SK-N-SH treated with all-trans-retinoic acid at 6 μM for 48 hours (cell line): ENCODE data around the gene DHDDS.

Experiments
- ATAC-seq: fragments of 200-7000 bp; cut with Tn5 transposase; 3 replicates; pipeline ENCODE4 v1.9.1; 2020; ENCODE audit warnings: mild to moderate bottlenecking, moderate library complexity
- ARNTL ChIP-seq: fragments of 450-650 bp; formaldehyde crosslinking; IDR thresholded peaks from 2 replicates; pipeline ENCODE4 v1.5.0; 2020; ENCODE audit warnings: low read depth, mild to moderate bottlenecking, moderate library complexity, borderline replicate concordance
- BACH2 ChIP-seq: fragments of 250-450 bp; sonication (Bioruptor Pico); IDR thresholded peaks from 2 replicates; pipeline ENCODE4 v1.9.0; 2021; ENCODE audit warnings: mild to moderate bottlenecking, borderline replicate concordance
- CSDC2 ChIP-seq: fragments of 250-450 bp; sonication (Bioruptor Pico); IDR thresholded peaks from 2 replicates; pipeline ENCODE4 v1.5.0; 2020; ENCODE audit warnings: mild to moderate bottlenecking, moderate library complexity
- ESRRG ChIP-seq: fragments of 250-450 bp; sonication (Bioruptor Pico); IDR thresholded peaks from 2 replicates; pipeline ENCODE4 v1.6.1; 2021; ENCODE audit warnings: mild to moderate bottlenecking
- GLIS3 ChIP-seq: fragments of 250-450 bp; sonication (Bioruptor Pico); IDR thresholded peaks from 2 replicates; pipeline ENCODE4 v1.5.0; 2020; ENCODE audit warnings: mild to moderate bottlenecking, moderate library complexity
- ISL1 ChIP-seq: fragments of 250-450 bp; sonication (Bioruptor Pico); IDR thresholded peaks from 2 replicates; pipeline ENCODE4 v2.1.2; 2022; ENCODE audit warnings: mild to moderate bottlenecking, moderate library complexity
- OSR1 ChIP-seq: fragments of 250-450 bp; sonication (Bioruptor Pico); IDR thresholded peaks from 2 replicates; pipeline ENCODE4 v1.8.0; 2022; ENCODE audit warnings: moderate library complexity, mild to moderate bottlenecking, inconsistent platforms
- POU6F1 ChIP-seq: fragments of 250-450 bp; sonication (Bioruptor Pico); IDR thresholded peaks from 2 replicates; pipeline ENCODE4 v1.8.0; 2021; ENCODE audit warnings: low read depth, mild to moderate bottlenecking, moderate library complexity, borderline replicate concordance
- PPARA ChIP-seq: fragments of 250-450 bp; sonication (Bioruptor Pico); IDR thresholded peaks from 2 replicates; pipeline ENCODE4 v1.5.0; 2020; ENCODE audit warnings: mild to moderate bottlenecking, borderline replicate concordance
- RARB ChIP-seq: fragments of 250-450 bp; sonication (Bioruptor Pico); IDR thresholded peaks from 2 replicates; pipeline ENCODE4 v1.8.0; 2021; ENCODE audit warnings: mild to moderate bottlenecking, moderate library complexity
- SNAI2 ChIP-seq: fragments of 250-450 bp; sonication (Bioruptor Pico); IDR thresholded peaks from 2 replicates; pipeline ENCODE4 v1.5.0; 2020; ENCODE audit warnings: mild to moderate bottlenecking, moderate library complexity
- TCF4 ChIP-seq: fragments of 250-450 bp; sonication (Bioruptor Pico); IDR thresholded peaks from 2 replicates; pipeline ENCODE4 v1.8.0; 2021; ENCODE audit warnings: mild to moderate bottlenecking, moderate library complexity, borderline replicate concordance
- TOX ChIP-seq: fragments of 250-450 bp; sonication (Bioruptor Pico); IDR thresholded peaks from 2 replicates; pipeline ENCODE4 v1.8.0; 2021; ENCODE audit warnings: mild to moderate bottlenecking, moderate library complexity, borderline replicate concordance
- TSHZ2 ChIP-seq: fragments of 250-450 bp; sonication (Bioruptor Pico); IDR thresholded peaks from 2 replicates; pipeline ENCODE4 v1.5.0; 2020; ENCODE audit warnings: mild to moderate bottlenecking, moderate library complexity
- ZC3H10 ChIP-seq: fragments of 250-450 bp; sonication (Bioruptor Pico); IDR thresholded peaks from 2 replicates; pipeline ENCODE4 v1.5.1; 2021; ENCODE audit warnings: mild to moderate bottlenecking, moderate library complexity
- ZFP3 ChIP-seq: fragments of 250-450 bp; sonication (Bioruptor Pico); IDR thresholded peaks from 2 replicates; pipeline ENCODE4 v1.5.0; 2020; ENCODE audit warnings: mild to moderate bottlenecking, moderate library complexity
- ZFP30 ChIP-seq: fragments of 450-650 bp; formaldehyde crosslinking; IDR thresholded peaks from 2 replicates; pipeline ENCODE4 v1.5.0; 2022; ENCODE audit warnings: mild to moderate bottlenecking, moderate library complexity
- ZNF565 ChIP-seq: fragments of 450-650 bp; formaldehyde crosslinking; conservative IDR thresholded peaks from 2 replicates; pipeline ENCODE4 v1.5.0; 2020; ENCODE audit warnings: low read depth, mild to moderate bottlenecking, moderate library complexity
- ZNF70 ChIP-seq: fragments of 450-650 bp; formaldehyde crosslinking; IDR thresholded peaks from 2 replicates; pipeline ENCODE4 v1.5.0; 2020; ENCODE audit warnings: mild to moderate bottlenecking, moderate library complexity
- ZNF8 ChIP-seq: fragments of 450-650 bp; formaldehyde crosslinking; IDR thresholded peaks from 2 replicates; pipeline ENCODE4 v1.5.0; 2020; ENCODE audit warnings: mild to moderate bottlenecking, moderate library complexity
- TF ChIP-seq, protein P1 (sequence below): fragments of 250-450 bp; sonication (Bioruptor Pico); IDR thresholded peaks from 2 replicates; pipeline ENCODE4 v1.5.1; 2020; ENCODE audit warnings: low read depth, mild to moderate bottlenecking, moderate library complexity
- TF ChIP-seq, protein P2 (sequence below): fragments of 250-450 bp; sonication (Bioruptor Pico); IDR thresholded peaks from 2 replicates; pipeline ENCODE4 v1.8.0; 2020; ENCODE audit warnings: mild to moderate bottlenecking, moderate library complexity, borderline replicate concordance
- TF ChIP-seq, protein P3 (sequence below): fragments of 250-450 bp; sonication (Bioruptor Pico); IDR thresholded peaks from 2 replicates; pipeline ENCODE4 v1.5.1; 2021; ENCODE audit warnings: mild to moderate bottlenecking, moderate library complexity

Gene DHDDS

DNA sequence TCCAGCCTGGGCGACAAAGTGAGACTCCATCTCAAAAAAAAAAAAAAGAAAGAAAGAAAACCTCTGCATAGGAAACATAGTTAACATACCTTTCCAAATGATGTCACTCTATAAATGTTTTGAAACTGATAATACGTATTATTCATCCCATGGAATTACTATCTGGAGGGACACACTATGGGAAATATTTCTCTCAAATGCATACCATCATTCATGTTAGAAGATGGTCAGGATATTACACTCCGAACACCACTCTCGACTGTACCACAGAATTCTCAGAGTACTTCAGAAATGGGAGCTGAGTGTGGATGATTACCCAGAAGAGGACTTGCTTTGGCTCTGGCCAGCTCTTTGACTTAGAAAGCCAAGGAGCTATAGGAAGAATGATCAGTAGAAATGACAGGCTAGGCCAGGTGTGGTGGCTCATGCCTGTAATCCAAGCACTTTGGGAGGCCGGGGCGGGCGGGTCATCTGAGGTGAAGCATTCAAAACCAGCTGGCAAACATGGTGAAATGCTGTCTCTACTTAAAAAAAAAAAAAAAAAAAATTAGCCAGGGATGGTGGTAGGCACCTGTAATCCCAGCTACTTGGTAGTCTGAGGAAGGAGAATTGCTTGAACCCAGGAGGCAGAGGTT is 26.7 kb upstream of the DHDDS start:
- TF ChIP-seq ISL1 (CRISPR knock-in tag), result peak; percentile 39
- TF ChIP-seq ZFP3, result no peak
- ATAC-seq, result peak; percentile 50; the same call in 2 of the 3 replicates

GRCh38 chr1:26408604-26409003 is 23.5 kb upstream of the DHDDS start:
- ATAC-seq, result peak; percentile 84
- TF ChIP-seq ZC3H10, result peak; percentile 59; the same call in 1 of the 2 replicates
- no peak for TF ChIP-seq BACH2 (CRISPR knock-in tag)
- no peak for TF ChIP-seq RARB (CRISPR knock-in tag)
- TF ChIP-seq ZNF8 (CRISPR knock-in tag), result no peak
- TF ChIP-seq TSHZ2 (CRISPR knock-in tag), result peak; percentile 89
- TF ChIP-seq OSR1 (CRISPR knock-in tag), result 0 out of 2 replicates have a peak, but pooled peaks have one; percentile 80
- 0 out of 2 replicates have a peak, but pooled peaks have one; percentile 30 for TF ChIP-seq ARNTL
- no peak for TF ChIP-seq ZNF70
- peak; percentile 88 for TF ChIP-seq ZFP3
- peak; percentile 62; the same call in 1 of the 2 replicates for TF ChIP-seq PPARA (CRISPR knock-in tag)
- TF ChIP-seq ISL1 (CRISPR knock-in tag), result peak; percentile 61; the same call in 1 of the 2 replicates
- TF ChIP-seq ZFP30 (CRISPR knock-in tag), result peak; percentile 57
- peak; percentile 98 for TF ChIP-seq SNAI2
- TF ChIP-seq, protein P1, sequence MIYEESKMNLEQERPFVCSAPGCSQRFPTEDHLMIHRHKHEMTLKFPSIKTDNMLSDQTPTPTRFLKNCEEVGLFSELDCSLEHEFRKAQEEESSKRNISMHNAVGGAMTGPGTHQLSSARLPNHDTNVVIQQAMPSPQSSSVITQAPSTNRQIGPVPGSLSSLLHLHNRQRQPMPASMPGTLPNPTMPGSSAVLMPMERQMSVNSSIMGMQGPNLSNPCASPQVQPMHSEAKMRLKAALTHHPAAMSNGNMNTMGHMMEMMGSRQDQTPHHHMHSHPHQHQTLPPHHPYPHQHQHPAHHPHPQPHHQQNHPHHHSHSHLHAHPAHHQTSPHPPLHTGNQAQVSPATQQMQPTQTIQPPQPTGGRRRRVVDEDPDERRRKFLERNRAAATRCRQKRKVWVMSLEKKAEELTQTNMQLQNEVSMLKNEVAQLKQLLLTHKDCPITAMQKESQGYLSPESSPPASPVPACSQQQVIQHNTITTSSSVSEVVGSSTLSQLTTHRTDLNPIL (CRISPR knock-in tag), result 0 out of 2 replicates have a peak, but pooled peaks have one; percentile 41
- TF ChIP-seq ESRRG (CRISPR knock-in tag), result no peak
- TF ChIP-seq, protein P2, sequence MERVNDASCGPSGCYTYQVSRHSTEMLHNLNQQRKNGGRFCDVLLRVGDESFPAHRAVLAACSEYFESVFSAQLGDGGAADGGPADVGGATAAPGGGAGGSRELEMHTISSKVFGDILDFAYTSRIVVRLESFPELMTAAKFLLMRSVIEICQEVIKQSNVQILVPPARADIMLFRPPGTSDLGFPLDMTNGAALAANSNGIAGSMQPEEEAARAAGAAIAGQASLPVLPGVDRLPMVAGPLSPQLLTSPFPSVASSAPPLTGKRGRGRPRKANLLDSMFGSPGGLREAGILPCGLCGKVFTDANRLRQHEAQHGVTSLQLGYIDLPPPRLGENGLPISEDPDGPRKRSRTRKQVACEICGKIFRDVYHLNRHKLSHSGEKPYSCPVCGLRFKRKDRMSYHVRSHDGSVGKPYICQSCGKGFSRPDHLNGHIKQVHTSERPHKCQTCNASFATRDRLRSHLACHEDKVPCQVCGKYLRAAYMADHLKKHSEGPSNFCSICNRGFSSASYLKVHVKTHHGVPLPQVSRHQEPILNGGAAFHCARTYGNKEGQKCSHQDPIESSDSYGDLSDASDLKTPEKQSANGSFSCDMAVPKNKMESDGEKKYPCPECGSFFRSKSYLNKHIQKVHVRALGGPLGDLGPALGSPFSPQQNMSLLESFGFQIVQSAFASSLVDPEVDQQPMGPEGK (CRISPR knock-in tag), result no peak
- TF ChIP-seq, protein P3, sequence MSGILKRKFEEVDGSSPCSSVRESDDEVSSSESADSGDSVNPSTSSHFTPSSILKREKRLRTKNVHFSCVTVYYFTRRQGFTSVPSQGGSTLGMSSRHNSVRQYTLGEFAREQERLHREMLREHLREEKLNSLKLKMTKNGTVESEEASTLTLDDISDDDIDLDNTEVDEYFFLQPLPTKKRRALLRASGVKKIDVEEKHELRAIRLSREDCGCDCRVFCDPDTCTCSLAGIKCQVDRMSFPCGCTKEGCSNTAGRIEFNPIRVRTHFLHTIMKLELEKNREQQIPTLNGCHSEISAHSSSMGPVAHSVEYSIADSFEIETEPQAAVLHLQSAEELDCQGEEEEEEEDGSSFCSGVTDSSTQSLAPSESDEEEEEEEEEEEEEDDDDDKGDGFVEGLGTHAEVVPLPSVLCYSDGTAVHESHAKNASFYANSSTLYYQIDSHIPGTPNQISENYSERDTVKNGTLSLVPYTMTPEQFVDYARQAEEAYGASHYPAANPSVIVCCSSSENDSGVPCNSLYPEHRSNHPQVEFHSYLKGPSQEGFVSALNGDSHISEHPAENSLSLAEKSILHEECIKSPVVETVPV (CRISPR knock-in tag), result no peak
- no peak for TF ChIP-seq TCF4 (CRISPR knock-in tag)
- TF ChIP-seq ZNF565 (CRISPR knock-in tag), result no peak
- TF ChIP-seq CSDC2 (CRISPR knock-in tag), result peak; percentile 97
- no peak for TF ChIP-seq GLIS3 (CRISPR knock-in tag)
- no peak for TF ChIP-seq POU6F1
- TF ChIP-seq TOX (CRISPR knock-in tag), result 0 out of 2 replicates have a peak, but pooled peaks have one; percentile 25
- TF ChIP-seq, all 23 proteins: peak for 12
